Esophagus squamous epithelium (tissue), 4 donors: ENCODE results near the gene NOL4L.

Source experiments
- POLR2A ChIP-seq, 4 donors: fragments of 450-650 bp; IDR thresholded peaks; one replicate each; pipeline ENCODE4 v1.6.1; 2017; ENCODE audit warnings: antibody characterized with exemption in 4 of 4, mild to moderate bottlenecking in 4 of 4, moderate library complexity in 3 of 4
- TF ChIP-seq, protein P1 (sequence below), 6 experiments: fragments of 450-650 bp in 4 of 6; fragments of 200-600 bp in 2 of 6; sonication (generic) in 2 of 6; IDR thresholded peaks; one replicate each; pipeline ENCODE4 v1.5.1; 2016 to 2019; ENCODE audit warnings: antibody characterized with exemption in 6 of 6, mild to moderate bottlenecking in 4 of 6, moderate library complexity in 4 of 6

GRCh38 chr20:32534661-32535240, 50.4 kb downstream of the NOL4L start:
- TF ChIP-seq, protein P1, sequence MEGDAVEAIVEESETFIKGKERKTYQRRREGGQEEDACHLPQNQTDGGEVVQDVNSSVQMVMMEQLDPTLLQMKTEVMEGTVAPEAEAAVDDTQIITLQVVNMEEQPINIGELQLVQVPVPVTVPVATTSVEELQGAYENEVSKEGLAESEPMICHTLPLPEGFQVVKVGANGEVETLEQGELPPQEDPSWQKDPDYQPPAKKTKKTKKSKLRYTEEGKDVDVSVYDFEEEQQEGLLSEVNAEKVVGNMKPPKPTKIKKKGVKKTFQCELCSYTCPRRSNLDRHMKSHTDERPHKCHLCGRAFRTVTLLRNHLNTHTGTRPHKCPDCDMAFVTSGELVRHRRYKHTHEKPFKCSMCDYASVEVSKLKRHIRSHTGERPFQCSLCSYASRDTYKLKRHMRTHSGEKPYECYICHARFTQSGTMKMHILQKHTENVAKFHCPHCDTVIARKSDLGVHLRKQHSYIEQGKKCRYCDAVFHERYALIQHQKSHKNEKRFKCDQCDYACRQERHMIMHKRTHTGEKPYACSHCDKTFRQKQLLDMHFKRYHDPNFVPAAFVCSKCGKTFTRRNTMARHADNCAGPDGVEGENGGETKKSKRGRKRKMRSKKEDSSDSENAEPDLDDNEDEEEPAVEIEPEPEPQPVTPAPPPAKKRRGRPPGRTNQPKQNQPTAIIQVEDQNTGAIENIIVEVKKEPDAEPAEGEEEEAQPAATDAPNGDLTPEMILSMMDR (IDR thresholded peaks at IDR 0.05), result no peak
- TF ChIP-seq POLR2A (IDR thresholded peaks at IDR 0.05), result no peak
